Measurements from ENCODE around the gene TBCB.

DNA sequence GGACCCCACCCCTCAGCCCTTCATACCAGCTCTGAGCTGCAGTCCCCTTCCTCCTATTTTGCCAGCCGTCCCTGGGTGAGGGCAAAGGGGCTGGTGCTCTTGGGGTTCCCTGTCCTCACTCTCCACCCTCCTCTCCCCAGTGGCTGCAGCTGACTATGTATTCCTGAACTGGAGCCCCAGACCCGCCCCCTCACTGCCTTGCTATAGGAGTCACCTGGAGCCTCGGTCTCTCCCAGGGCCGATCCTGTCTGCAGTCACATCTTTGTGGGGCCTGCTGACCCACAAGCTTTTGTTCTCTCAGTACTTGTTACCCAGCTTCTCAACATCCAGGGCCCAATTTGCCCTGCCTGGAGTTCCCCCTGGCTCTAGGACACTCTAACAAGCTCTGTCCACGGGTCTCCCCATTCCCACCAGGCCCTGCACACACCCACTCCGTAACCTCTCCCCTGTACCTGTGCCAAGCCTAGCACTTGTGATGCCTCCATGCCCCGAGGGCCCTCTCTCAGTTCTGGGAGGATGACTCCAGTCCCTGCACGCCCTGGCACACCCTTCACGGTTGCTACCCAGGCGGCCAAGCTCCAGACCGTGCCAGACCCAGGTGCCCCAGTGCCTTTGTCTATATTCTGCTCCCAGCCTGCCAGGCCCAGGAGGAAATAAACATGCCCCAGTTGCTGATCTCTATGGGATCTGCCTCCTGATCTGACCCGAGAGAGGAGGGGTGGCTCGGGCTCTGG is 34.6 kb downstream of the TBCB start:
- no peak for TF ChIP-seq POLR2A (IDR thresholded peaks at IDR 0.05)
- no peak for TF ChIP-seq CTCF (IDR thresholded peaks at IDR 0.05)

All from testis (tissue), 2 donors.